HS-5 (cell line): ENCODE measurements around the gene ILF3.

ENCODE experiments used
- DNase-seq: peaks from one replicate; pipeline ENCODE4 v3.0.0-alpha.2; 2012; ENCODE audit warnings: low read depth

Gene ILF3

DNA sequence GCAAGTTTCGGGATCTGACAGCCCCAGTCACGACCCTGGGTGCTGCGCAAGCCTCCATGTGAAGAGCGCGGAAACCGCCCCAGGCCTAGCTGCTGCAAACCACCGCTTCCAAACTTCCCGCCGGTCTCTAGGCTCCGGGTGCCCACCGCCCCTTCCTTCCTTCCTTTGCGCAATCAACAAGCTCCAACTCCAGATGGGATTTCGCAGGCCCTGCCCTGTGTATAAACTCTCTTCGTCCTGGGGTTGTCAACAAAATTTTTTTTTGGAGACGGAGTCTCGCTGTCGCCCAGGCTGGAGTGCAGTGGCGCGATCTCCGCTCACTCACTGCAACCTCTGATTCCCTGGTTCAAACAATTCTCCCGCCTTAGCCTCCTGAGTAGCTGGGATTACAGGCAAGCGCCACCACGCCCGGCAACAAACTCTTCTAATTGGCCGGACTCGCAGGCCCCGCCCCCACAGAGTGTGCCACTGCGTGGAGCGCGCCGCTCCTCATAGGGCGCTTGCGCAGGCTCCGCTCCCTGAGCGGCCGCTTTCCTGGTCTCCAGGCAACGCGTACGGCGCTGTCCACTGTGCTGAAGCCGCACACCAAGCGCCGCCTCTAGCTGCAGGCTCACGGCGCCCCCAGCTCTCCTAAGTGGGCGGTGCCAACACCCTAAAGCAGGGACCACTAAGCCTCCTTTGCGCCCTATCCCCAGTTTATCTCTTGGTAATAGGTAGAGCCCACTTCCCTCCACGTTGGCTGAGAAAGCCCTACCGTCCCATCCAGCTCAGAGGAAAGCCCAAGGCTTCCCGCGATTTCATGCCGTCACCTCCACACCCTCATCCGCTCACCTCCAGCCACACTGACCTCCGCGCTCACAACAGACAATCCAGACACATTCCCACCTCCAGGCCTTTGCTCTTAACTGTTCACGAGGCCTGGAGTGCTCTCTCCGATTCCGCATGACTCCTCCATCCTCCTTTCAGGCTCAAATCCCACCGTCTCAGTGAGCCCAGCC is 41.6 kb downstream of the ILF3 start:
- no peak for DNase-seq

DNA sequence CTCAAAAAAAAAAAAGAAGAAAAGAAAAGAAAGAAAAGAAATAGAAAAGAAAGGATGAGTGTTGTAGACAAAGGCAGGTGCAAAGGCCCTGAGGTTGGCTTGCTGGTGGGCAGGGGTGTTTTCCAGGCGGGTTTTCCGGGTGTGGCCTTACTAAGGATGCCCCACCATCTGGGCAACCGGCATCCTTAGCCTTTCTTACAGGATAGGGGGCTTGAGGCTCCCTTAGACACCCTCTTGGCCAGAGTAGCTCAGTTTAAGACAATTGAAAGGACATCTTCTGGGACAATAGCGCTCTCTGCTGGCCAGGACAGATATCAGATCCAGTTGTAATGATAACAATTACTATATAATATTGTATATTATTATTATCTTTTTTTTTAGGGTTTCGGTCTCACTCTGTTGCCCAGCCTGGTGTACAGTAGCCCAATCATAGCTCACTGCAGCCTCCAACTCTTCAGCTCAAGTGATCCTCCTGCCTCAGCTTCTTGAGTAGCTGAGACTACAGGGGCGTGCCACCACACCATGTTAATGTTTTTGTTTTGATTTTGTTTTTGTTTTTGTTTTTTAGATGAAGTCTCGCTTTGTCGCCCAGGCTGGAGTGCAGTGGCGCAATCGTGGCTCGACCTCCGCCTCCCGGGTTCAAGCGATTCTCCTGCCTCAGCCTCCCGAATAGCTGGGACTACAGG is 45.6 kb downstream of the ILF3 start:
- peak; percentile 42 for DNase-seq

DNA sequence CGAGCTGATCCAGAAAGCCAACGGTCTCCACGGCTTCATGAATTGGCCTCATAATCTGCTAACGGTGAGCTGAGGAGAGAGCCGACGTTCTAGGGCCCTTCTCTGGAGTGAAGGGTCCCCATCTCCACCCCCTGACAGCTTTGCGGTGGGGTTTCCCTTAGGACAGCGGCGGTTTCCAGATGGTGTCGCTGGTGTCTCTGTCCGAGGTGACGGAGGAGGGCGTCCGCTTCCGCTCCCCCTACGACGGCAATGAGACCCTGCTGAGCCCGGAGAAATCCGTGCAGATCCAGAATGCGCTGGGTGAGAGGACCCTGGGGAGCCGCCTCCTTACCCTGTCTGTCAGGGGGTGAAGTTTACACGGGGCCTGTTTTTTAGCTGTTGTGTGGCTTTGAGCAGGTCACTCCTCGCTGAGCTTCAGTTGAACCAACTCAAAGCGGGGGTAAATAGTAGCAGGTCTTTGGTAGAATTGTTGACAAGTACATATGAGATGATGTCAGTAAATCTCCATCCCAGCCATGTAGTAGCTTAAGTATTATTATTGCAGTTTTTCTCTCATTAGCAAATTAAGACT is 47.9 kb downstream of the ILF3 start:
- DNase-seq: no peak

DNA sequence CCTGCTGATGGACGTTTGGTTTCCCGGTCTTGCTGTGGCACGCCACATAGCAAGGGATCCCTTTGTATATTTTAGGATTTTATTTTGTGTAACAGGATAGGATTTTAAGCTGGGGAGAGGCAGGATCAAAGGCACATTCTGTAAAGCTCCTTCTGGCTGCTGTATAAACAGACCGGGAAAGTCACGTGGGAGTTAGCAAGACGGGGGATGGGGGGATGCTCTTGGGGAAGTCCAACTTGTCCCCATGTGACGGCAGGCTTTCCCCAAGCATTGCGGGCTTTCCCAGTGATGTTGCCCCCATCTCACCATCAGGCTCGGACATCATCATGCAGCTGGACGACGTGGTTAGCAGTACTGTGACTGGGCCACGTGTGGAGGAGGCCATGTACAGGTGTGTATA is 52.8 kb downstream of the ILF3 start:
- DNase-seq: no peak

DNA sequence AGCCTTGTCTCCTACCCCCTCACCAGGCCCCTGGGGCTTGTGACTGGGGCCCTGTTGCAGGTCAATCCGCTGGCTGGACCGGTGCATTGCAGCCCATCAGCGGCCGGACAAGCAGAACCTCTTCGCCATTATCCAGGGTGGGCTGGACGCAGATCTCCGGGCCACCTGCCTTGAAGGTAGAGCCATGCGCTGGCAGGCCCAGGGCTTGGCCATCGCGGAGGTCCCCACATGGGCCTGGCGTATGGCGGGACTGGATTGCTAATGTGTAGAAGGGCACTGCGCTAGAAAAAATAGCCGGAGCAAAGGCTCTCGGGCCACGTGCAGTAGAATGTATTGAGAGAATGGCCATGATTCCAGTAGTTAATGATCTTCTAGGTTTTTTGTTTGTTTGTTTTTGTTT is 53.3 kb downstream of the ILF3 start:
- DNase-seq: no peak

DNA sequence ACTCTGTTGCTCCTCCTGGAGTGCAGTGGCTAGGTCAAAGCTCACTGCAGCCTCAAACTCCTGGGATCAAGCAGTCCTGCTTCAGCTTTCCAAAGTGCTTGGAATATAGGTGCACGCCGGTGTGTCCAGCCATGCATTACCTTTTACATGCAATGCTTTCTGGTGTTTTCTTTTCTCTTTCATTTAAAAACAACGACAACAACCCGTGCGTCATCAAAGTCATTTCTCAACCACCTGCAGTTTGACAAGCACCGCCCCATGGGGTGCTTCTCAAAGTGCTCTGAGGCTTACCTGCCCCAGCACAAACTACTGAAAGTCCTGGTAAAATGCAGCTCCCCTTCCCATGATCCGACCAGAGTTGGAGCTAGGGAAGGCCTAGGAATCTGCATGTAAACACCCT is 54.1 kb downstream of the ILF3 start:
- no peak for DNase-seq

DNA sequence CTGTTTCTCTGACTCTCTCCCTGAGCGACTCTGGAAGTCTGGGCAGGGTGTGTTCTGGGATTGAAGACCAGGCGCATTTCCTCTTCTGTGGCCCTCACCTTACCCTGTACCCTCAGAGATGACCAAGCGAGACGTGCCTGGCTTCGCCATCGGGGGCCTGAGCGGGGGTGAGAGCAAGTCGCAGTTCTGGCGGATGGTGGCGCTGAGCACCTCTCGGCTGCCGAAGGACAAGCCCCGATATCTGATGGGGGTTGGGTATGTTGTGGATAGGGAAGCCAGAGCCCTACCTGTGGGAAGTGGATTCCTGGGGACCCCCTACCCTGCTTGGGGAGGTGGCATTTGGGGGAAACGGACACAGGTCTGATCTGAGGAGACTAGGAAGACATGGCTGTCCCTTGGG is 57.9 kb downstream of the ILF3 start:
- DNase-seq: no peak

DNA sequence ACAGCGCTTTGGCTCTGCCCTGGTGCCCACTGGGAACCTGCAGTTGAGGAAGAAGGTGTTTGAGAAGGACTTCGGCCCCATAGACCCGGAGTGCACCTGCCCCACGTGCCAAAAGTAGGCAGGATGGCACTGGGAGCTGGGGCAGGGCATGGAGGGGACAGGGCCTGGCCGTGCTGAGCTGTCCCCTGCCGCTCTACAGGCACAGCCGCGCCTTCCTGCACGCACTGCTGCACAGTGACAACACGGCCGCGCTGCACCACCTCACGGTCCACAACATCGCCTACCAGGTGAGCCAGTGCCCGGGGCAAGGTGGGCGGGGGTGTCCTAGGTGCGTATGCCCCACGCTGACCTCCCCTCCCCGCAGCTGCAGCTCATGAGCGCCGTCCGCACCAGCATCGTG is 58.6 kb downstream of the ILF3 start:
- no peak for DNase-seq

DNA sequence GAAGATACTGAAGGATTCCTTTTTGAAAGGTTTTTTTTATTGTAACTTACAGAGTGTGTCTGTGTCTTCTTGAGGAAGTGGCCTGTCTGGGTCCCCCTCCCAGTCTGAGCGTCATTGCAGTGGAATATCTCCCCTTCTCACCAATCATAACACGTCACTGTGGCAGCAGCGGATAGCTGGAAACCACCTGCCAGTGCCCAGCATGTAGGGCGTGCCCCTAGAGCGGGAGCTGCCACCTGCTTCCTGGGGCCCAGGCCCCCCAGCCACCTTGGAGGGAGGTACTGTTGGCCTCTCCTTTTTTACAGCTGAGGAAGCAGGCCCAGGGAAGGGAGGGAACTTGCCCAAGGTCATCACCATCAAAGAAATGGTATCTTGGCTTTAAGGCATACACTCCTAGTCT is 59.2 kb downstream of the ILF3 start:
- DNase-seq: no peak

DNA sequence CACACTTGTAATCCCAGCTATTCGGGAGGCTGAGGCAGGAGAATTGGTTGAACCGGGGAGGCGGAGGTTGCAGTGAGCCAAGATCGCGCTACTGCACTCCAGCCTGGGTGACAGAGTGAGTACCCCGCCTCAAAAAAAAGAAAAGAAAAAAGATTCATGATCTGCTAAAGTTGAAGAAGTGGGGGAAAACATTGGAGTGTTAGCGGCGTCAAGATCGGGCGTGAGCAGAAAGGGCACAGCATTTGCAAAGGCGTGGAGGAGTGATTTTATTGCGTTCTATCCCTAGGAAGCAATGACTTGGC is 62.9 kb downstream of the ILF3 start:
- no peak for DNase-seq

DNA sequence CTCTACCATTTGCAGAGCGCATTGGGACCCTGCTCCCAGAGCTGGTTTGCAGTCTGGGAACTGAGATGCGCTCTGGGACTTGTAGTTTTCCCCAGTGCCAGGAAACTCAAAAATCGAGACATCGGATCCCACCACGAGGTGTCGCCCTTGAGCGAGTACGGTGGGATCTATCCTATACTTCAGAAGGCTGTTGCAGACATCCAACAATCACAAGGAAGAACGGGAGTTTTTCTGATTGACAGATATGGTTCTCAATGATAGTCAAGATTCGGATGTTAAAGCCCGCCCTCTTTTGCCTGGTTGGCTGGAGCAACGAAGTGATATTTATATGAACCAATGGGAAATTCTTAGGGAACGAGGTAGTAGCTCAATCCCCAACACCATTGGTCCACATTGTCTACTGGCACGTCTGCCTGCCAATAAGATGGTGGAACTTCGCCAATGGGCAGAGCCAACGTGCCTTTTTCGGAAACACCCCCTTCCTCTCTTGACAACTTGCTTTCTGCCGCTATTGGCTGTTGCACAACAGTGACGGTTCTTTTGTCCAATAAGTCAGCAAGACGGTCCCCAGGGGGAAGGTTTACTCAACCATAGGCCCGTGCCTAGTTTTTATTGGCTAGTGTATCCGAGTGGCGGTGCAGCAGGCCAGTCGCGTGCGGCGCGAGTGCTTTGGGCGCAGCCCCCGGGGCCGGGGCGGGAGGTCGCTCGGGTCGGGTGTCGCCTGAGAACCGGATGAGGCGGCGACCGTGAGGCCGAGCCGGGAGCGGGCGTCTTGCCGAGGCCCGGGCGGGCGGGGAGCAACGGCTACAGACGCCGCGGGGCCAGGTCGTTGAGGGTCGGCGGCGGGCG is 63.4 kb downstream of the ILF3 start, which contains the start of gene DNM2:
TSS of gene DNM2 (plus strand) at position 724 of the 849 bp plus-strand sequence. CDS start 164 bp downstream, outside the sequence.
- DNase-seq: peak; percentile 100

DNA sequence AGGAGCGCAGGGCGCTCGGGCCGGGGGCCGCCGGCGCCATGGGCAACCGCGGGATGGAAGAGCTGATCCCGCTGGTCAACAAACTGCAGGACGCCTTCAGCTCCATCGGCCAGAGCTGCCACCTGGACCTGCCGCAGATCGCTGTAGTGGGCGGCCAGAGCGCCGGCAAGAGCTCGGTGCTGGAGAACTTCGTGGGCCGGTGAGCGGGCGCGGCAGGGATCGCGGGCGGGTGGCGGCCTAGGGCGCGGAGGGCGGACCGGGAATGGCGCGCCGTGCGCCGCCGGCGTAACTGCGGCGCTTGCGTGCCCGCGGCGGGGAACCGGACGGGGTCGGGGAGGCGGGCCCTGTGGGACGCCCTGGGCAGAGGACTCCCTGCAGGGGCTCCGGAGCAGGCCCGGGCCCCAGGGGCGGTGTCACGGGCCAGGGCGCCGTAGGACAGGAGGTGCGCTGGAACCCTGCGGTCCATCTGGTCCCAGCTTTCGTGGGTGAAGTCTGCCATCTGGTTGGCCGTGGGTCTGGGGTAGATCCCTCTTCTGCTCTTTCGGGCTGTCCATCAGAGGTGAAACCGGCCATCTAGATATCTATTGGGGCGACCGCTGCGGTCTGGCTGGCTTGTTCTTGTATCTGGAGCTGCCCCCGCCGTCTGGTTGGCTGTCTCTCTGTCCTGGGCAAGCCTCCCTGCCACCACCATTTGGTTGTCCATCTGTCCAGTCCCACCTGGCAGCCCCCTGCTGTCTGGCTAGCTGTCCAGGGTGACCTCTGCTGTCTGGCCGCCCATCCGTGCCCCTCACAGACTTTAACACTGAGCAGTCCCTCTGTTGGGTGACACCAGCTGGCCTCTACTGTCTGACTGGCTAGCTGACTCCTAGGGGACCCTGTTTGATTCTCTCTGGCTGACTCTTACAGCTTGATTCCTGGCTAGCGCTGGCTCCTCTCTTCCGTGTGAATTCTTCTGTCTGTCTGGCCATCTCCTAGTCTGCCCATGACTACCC is 64.4 kb downstream of the ILF3 start:
- DNase-seq: no peak

DNA sequence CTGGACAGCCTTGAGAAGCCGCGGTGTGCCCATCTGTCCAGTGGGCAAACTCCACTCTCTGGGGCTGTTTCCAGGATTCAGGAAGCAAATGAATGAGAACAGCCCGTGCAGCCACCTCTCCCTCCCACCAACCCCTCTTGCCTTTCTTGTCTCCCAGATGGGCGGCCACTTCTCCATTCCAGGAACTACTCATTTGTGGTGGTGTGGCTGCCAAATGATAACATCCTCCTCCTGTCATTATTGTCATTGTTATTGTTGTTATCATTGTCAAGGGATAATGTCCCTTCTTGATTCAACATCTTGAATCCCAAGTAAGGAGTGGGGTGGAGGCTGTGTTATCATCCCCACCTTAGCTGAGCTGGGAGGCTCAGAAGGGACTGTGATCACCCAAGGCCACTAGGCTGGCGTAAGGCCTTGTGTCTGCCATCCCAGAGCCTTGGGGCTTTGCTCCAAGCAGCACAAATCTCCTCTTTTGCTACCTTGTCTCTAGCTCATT is 65.4 kb downstream of the ILF3 start:
- no peak for DNase-seq

DNA sequence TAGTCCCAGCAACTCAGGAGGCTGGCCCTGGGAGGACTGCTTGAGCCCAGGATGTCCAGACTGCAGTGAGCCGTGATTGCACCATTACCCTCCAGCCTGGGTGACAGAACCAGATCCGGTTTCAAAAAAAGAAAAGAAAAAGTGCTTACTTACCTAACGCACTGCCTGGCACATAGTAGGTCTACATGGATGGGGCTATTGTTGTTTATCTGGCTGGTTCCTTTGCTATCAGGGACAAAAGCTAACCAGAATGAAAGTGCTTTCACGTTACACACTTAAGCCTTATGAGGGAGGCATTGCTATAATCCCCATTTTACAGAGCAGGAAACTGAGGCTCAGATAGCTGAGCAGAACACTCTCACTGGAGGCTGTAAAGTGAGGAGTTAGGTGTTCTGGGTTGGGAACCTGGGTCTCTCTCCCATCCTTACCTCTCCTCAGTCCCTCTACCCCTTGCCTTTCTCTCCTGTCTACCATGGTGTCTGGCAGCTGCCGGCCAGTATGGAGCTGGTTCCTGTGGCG is 66.5 kb downstream of the ILF3 start:
- no peak for DNase-seq

DNA sequence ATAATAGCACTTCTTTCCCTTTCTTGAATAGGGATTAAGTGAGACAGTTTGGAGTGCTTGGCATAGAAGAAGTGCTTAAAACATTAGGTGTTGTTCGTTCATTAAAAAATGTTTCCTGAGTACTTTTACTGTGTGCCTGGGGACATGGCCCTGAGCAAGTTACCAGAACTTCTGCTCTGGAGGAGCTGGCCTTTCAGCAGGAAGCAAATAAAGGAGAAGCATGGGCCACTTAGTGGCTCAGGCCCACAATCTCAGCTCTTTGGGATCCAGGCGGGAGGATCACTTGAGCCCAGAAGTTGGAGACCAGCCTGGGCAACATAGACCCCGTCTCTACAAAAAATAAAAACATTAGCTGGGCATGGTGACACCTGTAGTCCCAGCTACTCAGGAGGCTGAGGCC is 69.4 kb downstream of the ILF3 start:
- no peak for DNase-seq

DNA sequence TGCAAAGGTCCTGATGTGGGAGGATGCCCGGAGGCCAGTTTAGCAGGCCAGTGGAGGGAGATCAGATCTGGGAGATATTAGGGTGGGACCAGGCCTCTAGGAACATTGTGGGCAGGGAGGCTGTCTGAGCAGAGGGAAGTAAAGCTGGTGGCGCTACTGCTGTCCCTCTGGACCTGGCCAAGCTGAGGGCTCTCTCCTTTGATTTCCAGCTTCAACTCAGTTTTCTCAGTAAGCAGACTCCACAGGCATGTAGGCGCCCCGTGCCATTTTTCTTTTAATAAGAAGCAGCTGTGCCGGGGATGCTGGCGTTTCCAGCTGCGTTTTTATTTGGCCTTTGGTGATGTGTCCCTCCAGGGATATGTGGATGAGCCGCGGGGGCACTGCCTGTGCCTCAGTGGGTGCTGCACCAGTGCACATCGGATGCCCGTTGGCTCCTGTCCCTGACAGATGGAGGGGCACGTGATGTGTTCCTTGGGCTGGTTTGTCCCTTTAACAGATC is 70.5 kb downstream of the ILF3 start:
- DNase-seq: no peak

DNA sequence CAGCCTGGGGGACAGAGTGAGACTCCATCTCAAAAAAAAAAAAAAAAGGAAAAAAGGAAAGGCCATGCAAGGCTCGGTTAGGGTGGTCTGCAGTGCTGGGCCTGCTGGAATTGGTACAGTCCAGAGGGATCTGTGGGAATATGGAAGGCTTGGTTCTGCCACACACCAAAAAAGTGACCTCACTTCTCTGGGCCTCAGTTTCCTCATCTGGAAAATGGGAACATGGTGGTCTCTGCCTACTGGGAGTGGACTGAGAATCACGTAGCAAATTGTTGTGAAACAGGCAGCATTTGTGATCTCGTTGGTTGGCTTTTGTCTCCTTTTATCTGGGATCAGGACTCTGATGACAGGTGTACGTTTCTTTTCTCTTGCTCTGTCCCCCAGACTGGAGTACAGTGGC is 71.3 kb downstream of the ILF3 start:
- no peak for DNase-seq

DNA sequence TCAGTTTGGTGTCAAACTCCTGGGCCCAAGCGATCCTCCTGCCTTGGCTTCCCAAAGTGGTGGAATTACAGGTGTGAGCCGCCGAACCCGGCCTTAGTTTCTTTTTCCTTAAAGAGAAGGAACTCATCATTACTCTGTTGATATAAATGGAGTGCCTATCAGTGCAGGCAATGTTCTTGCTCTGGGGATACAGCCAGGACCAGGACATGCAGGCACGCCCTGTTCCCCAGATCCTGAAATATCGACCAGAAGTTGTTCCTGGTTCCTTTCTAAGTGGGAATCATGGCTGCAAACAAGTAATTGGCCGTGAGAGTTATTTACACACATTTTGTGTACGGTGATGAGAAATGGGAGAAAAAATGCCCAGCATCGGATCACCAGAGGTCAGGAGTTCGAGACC is 72.1 kb downstream of the ILF3 start:
- no peak for DNase-seq

DNA sequence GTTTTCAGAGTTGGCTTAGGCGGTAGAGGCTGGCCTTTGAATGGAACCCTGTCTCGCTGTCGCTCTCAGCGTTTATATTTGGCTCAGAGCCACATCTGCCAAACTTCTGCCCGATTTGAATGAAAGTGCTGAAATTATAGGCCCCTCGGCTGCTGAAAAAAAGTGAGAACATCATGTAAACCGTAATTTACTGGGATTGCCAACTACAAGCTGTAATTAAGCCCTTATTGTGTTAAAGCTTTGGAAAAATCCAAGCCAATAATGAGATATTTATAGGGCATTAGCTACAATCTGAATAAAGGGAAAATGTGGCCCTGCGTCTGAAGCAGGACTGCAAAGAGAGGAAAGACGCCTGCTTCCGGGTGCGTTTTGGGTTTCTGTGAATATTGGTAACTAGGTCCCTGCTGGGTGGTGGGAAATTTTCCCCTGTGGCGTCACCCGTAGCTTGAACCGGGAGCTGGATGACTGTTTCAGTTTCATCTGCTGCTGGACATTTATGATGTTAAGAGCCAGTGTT is 73.6 kb downstream of the ILF3 start:
- DNase-seq: no peak

DNA sequence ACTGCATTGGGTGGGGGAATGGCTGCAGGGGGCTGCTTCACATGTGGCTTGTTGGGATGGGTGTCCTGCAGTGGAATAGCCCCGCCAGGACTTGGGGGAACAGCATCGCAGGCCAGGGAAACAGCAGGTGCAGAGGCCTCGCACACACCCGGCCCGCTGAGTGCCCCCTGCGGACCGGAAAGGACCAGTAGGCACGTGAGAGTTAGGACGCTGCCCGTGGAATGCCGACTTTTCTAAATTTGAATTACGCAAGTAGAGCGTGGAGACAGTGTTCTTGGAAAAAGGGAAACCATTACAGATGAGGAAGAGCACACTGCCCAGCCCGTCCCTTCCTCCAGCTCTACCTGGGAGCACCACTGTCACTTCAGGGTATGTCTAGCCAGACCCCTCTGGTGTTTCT is 75.3 kb downstream of the ILF3 start:
- no peak for DNase-seq
